AG10803 (cell line): ENCODE data around the gene GNGT1.

Experiments used
- DNase-seq: peaks from one replicate; pipeline ENCODE4 v3.0.0; 2010; ENCODE audit warnings: low read depth
- H3K4me3 ChIP-seq: 2 replicates; pipeline ENCODE4 v1.5.1; 2011; ENCODE audit warnings: mild to moderate bottlenecking, low read length, control low read depth
- TF ChIP-seq, protein P1 (sequence below): conservative IDR thresholded peaks from 2 replicates; pipeline ENCODE4 v1.5.1; 2011; ENCODE audit warnings: mild to moderate bottlenecking, low read length, control low read depth, inconsistent platforms

GNGT1 gene

DNA sequence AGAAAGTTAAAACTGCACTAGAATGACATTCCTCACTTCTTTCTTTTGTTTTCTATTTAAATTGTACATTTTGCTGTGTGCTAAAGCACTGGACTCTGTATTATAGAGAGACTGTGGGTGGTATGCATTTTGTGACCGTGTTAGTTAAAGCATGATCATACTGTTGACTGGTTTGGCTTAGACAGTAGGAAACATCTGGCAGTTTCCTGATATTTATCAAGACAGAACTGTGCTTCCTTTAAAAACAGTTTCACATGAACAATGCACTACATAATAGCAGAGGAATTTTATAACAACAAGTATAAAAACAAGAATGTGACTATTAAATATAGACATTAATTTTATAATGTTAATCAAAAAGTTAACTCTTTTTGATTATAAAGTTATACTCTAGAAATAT lies 38.3 kb downstream of the GNGT1 start:
- TF ChIP-seq, protein P1, sequence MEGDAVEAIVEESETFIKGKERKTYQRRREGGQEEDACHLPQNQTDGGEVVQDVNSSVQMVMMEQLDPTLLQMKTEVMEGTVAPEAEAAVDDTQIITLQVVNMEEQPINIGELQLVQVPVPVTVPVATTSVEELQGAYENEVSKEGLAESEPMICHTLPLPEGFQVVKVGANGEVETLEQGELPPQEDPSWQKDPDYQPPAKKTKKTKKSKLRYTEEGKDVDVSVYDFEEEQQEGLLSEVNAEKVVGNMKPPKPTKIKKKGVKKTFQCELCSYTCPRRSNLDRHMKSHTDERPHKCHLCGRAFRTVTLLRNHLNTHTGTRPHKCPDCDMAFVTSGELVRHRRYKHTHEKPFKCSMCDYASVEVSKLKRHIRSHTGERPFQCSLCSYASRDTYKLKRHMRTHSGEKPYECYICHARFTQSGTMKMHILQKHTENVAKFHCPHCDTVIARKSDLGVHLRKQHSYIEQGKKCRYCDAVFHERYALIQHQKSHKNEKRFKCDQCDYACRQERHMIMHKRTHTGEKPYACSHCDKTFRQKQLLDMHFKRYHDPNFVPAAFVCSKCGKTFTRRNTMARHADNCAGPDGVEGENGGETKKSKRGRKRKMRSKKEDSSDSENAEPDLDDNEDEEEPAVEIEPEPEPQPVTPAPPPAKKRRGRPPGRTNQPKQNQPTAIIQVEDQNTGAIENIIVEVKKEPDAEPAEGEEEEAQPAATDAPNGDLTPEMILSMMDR = no peak
- H3K4me3 ChIP-seq = no peak overlapping the region
- peak; percentile 66 for DNase-seq

DNA sequence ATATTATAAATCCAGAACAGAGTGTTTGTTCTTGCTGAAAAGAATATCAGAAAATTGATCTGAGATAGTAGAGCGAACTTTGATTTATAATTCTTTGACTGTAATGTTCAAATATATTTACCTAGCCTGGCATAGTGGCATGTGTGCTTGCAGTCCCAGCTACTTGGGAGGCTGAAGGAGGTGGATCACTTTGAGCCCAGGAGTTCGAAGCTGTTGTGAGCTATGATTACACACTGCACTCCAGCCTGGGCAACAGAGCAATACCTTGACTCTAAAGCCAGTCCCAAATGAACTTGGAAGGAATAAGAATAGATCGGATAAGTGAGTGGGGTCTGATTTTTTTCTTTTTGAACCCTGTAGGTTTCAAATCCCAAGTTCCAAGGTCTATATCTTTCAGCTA lies 38.7 kb downstream of the GNGT1 start:
- TF ChIP-seq, protein P1 = no peak
- DNase-seq = no peak
- no peak overlapping the region for H3K4me3 ChIP-seq

DNA sequence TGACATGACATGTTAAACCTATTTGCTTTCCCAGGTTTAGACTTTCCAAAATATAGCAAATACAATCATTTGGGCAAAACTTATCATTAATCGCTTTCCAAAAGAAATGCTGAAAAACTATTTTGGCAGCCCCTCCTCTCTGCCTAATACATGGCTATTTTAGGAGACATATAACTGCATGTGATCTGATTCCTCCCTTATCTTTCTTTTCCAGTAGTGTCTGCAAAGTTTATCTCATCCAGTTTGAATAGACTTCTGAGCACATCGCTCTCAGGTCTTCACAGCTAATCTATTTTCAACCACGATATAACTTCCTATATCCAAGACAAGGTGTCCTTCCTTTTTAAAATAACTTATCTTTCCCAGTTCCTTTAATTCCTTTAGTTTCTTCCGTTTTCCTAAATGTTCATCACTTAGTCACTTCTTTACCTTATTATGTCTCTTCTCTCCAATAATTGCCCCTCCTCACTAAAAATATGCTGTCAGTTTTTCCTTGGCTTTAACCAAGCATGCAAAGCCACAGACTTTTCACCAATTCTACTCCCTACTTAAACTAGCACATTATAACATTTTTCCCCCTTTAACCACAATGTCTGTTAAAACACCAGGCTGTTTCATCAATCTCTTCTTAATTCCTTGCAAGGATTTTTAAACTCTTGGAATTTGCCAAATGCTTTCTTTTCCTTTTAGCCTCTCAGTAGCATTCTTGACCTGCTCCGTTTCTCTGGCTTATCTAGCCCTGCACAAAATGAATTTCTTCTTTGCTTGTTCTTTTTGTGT lies 39.6 kb downstream of the GNGT1 start:
- no peak overlapping the region for H3K4me3 ChIP-seq
- TF ChIP-seq, protein P1 = no peak
- DNase-seq = peak; percentile 78

DNA sequence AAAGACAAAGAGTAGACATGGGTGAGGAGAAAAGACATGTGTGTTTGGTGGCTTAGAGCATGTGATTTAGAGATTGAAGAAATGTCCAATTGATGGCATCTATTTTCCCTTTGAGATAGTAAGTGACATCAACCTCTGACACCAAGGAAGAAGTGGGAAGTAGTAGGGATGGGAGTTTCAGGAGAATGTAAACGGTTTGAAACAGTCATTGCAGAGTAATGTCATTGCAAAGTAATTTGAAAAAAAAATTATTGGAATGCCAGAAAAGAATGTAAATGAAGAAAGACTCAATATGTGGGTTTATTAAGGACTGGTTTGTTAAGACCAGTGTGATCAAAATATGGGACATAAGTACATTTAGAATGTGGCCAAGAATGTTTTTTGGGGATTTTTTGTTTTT lies 41.7 kb downstream of the GNGT1 start:
- peak; percentile 85 for DNase-seq
- no peak overlapping the region for H3K4me3 ChIP-seq
- TF ChIP-seq, protein P1 = no peak

DNA sequence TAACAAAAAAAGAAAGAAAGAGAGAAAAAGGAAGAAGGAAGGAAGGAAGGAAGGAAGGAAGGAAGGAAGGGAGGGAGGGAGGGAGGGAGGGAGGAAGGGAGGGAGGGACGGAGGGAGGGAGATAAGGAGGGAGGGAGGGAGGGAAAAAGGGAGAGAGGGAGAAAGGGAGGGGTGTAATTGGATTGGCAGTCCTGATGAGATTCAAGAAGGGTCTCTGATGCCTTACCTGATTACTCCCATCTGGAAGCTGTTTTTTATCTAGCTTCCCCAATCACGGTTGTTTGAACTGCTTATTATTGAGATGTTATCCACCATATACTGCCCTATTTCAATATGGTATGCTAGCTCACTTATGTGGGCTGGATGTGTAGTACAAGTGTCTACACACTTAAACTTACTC lies 42.5 kb downstream of the GNGT1 start:
- TF ChIP-seq, protein P1 = no peak

DNA sequence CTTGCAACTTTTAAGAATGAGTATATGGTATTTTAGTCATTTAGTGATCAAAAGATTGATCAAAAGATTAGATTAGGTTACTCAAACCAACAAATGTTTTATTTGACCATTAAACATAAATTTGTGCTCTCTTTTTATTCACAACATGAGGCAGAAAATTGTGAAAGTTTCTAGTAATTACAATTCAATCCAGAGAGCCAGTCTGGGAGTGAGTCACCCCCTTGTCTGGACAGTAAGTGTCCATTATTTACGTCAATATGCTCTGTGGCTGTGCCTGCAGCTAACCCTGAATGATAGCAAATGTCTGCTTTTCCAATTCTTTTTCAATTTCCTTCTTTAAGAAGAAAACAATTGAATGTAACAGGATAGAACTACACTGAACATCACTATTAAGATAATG lies 43.1 kb downstream of the GNGT1 start:
- no peak overlapping the region for H3K4me3 ChIP-seq
- DNase-seq = peak; percentile 90
- TF ChIP-seq, protein P1 = no peak

More for the DNA sequence above, 42.5 kb downstream of the GNGT1 start:
- H3K4me3 ChIP-seq = no peak overlapping the region
- DNase-seq = no peak

DNA sequence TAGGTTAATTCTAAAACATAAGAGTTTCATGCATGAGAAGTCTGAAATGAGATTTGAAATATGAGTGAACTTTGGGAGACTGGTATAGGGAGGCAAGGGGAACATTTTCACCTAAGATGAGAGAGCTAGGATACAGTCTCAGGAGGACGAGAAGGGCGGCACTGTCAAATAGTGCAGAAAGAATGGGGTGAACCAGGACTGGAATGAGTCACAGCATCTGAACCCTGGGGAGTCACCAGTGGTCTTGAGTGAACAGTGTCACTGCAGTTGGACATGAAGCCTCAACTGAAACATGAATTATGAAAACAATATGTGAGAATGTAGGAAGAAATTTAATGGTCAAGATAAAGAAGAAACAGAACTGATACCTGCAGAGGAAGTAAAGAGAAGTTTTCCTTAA lies 48.9 kb downstream of the GNGT1 start:
- TF ChIP-seq, protein P1 = no peak
- H3K4me3 ChIP-seq = no peak overlapping the region
- DNase-seq = no peak
